Naive thymus-derived CD4-positive, alpha-beta T cell (primary cell): ENCODE results near the gene DYNC1I1. TPM values are rescaled to one million over a fixed set of nuclear protein-coding genes. Genes with fewer than 3 reads are reported as not detected.

Experiments
- ATAC-seq: fragments of 150-1000 bp; cut with Tn5 transposase; 2 replicates; pipeline ENCODE4 v1.10.0; 2021; ENCODE audit warnings: mild to moderate bottlenecking, moderate library complexity
- CTCF ChIA-PET: fragments of 350-600 bp; sonication (Branson Sonifier 250); formaldehyde crosslinking; loops from one replicate; lab custom pipeline; 2021; ENCODE audit warnings: antibody characterized with exemption; lab: Charles Lee
- POLR2A ChIA-PET: fragments of 350-600 bp; sonication (Branson Sonifier 250); formaldehyde crosslinking; loops from one replicate; lab custom pipeline; 2021; ENCODE audit warnings: antibody characterized with exemption, inconsistent platforms; lab: Charles Lee
- DNase-seq, 9 donors: peaks; one replicate each; pipeline versions ENCODE4 v3.0.0 to v3.0.0-alpha.2; 2020 to 2022; ENCODE audit warnings: mixed read lengths in 1 of 9
- H3K27ac ChIP-seq: one replicate; pipeline ENCODE4 v1.7.0; 2013; ENCODE audit warnings: mild to moderate bottlenecking, low read depth, low read length, moderate library complexity
- H3K27me3 ChIP-seq, 2 donors: one replicate each; pipeline ENCODE4 v1.7.0; 2013; ENCODE audit warnings: low read length in 2 of 2, mild to moderate bottlenecking in 2 of 2, moderate library complexity in 2 of 2; ENCODE audit not compliant: control insufficient read depth in 2 of 2, insufficient read depth in 2 of 2
- H3K36me3 ChIP-seq, 3 experiments: 1 replicate in 2 of 3; 2 replicates in 1 of 3; pipeline ENCODE4 v1.7.0; 2013; ENCODE audit warnings: low read length in 3 of 3, mild to moderate bottlenecking in 3 of 3, moderate library complexity in 1 of 3; ENCODE audit not compliant: insufficient read depth in 3 of 3, control insufficient read depth in 2 of 3
- H3K4me1 ChIP-seq, 2 donors: one replicate each; pipeline ENCODE4 v1.7.0; 2013; ENCODE audit warnings: low read length in 2 of 2, mild to moderate bottlenecking in 2 of 2, moderate library complexity in 1 of 2; ENCODE audit not compliant: control insufficient read depth in 2 of 2, insufficient read depth in 2 of 2
- H3K4me3 ChIP-seq: 2 replicates; pipeline ENCODE4 v1.7.0; 2013; ENCODE audit warnings: mild to moderate bottlenecking, low read length
- H3K9me3 ChIP-seq, 3 experiments: 1 replicate in 2 of 3; 2 replicates in 1 of 3; pipeline ENCODE4 v1.7.0; 2013; ENCODE audit warnings: low read length in 3 of 3; ENCODE audit not compliant: control insufficient read depth in 2 of 3
- H3K27ac Mint-ChIP-seq, 9 donors: one replicate each; pipeline ENCODE4 v1.8.0; 2020 to 2022; ENCODE audit warnings: mixed read lengths in 9 of 9, mild to moderate bottlenecking in 8 of 9, moderate library complexity in 5 of 9, inconsistent platforms in 2 of 9
- H3K27me3 Mint-ChIP-seq, 5 donors: one replicate each; pipeline ENCODE4 v1.8.0; 2021 to 2022; ENCODE audit warnings: mixed read lengths in 5 of 5, mild to moderate bottlenecking in 1 of 5
- H3K36me3 Mint-ChIP-seq, 5 donors: one replicate each; pipeline ENCODE4 v1.8.0; 2020 to 2022; ENCODE audit warnings: mixed read lengths in 5 of 5, mild to moderate bottlenecking in 3 of 5, inconsistent platforms in 1 of 5
- H3K4me1 Mint-ChIP-seq, 7 donors: one replicate each; pipeline ENCODE4 v1.8.0; 2020 to 2022; ENCODE audit warnings: mixed read lengths in 7 of 7, mild to moderate bottlenecking in 3 of 7, inconsistent platforms in 1 of 7
- H3K4me3 Mint-ChIP-seq, 10 donors: one replicate each; pipeline ENCODE4 v1.8.0; 2020 to 2022; ENCODE audit warnings: mild to moderate bottlenecking in 10 of 10, mixed read lengths in 10 of 10, moderate library complexity in 6 of 10, inconsistent platforms in 2 of 10
- H3K9me3 Mint-ChIP-seq, 11 donors: one replicate each; pipeline ENCODE4 v1.8.0; 2020 to 2022; ENCODE audit warnings: mixed read lengths in 11 of 11, mild to moderate bottlenecking in 4 of 11, inconsistent platforms in 1 of 11, moderate library complexity in 1 of 11
- intact Hi-C, 2 donors: fragments of 100-400 bp; cut with micrococcal nuclease; formaldehyde crosslinking; loops; one replicate each; pipeline ENCODE4 v1.15.1; 2023
- polyA plus RNA-seq, 2 donors: library from polyadenylated mRNA; unstranded; fragments of 300-500 nt; fragmentation: Illumina TruSeq; gene quantifications; one replicate each; pipeline ENCODE4 v1.2.3, GENCODE V29; 2021
- total RNA-seq, 6 experiments: library from RNA in 5 of 6; stranded (reverse) in 5 of 6; gene quantifications; 1 replicate in 5 of 6; 2 replicates in 1 of 6; pipeline ENCODE4 v1.2.3 and lab custom pipeline; 2021 to 2026

Gene DYNC1I1
- total RNA-seq (under 1 TPM in 1 of 5 experiments, not detected in 4; 0.61 TPM), polyA plus RNA-seq (not detected), total RNA-seq (lab: John Stamatoyannopoulos, UW) (not detected)

DNA sequence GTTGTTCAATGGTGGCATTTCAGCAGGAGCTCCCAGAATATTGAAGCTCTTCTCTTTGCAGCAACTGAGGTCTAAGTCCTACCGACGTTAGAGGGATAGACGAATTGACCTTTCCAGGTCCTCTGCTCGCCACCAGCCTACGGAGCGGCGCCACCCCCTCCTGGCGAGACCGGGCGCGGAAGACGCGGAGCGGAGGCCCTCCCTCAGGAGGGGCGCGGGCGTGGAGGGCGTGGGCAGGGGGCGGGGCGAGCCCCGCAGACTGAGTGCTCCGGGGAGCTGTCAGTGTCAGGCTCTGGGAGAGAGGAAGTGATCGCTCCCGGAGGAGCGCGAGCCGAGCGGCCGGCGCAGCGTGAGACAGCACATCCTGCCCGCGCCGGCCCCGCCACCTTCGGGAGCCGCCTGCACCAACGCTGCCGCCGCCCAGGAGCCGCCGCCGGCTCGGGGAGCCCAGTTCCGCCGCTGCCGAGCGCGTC lies at the start of gene DYNC1I1:
Gene DYNC1I1, plus strand, starts transcription at position 257 of the 473 bp plus-strand sequence. CDS start 32,176 bp downstream, outside the sequence.
- DNase-seq (peak in 3 of 9 donors; percentile 5 to 42 (median 14)), ATAC-seq (peak; percentile 67)
- peaks cover 0 to 5% of the 10 kb centered on the region in 2 donors for H3K27me3 ChIP-seq
- H3K27ac ChIP-seq = no peak within 1 kb of the TSS
- peaks cover 0 to 9% (median 0%) of the 10 kb centered on the region in 11 donors for H3K9me3 Mint-ChIP-seq
- peaks cover 0 to 5% (median 0%) of the 10 kb centered on the region in 5 donors for H3K36me3 Mint-ChIP-seq
- no peaks in the 10 kb centered on the region for H3K36me3 ChIP-seq
- H3K4me3 Mint-ChIP-seq = peak within 1 kb of the TSS; percentile 35 to 83 (median 67)
- CTCF ChIA-PET = no interaction called here
- no peaks in the 10 kb centered on the region for H3K4me1 ChIP-seq
- no peak within 1 kb of the TSS for H3K27ac Mint-ChIP-seq
- no peak within 1 kb of the TSS for H3K4me3 ChIP-seq
- H3K9me3 ChIP-seq = no peaks in the 10 kb centered on the region
- intact Hi-C loops = no loop called here
- POLR2A ChIA-PET = no interaction called here
- peaks cover 35 to 52% (median 42%) of the 10 kb centered on the region in 5 donors for H3K27me3 Mint-ChIP-seq
- H3K4me1 Mint-ChIP-seq = peaks cover 0 to 16% (median 3%) of the 10 kb centered on the region in 7 donors

DNA sequence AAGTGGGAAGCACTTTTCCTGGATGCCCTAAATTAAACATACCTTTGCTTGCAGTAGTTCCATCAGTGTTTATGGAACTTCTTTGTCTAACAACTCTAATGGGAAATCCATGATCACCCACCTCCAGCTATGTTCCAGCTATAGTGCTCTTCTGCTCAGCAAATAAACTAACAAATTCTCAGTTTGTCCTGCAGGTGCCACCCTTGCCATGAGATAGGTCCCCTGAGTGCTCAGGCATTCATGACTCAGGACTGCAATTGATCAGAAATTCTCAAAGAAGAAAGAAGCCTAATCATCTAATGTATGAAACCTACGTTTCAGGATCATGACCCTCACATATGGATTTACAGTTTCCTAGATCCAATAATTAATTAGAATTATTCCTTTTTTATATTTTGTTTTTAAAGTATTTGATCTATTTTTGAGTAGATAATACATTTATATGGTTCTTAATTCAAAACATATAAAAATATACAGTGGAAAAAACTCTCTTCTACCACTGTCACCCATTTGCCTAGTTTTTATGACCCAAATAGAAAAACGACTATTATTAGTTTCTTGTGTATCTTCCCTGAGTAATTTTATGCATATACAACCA lies 48.7 kb upstream of the DYNC1I1 start:
- POLR2A ChIA-PET = no interaction called here

DNA sequence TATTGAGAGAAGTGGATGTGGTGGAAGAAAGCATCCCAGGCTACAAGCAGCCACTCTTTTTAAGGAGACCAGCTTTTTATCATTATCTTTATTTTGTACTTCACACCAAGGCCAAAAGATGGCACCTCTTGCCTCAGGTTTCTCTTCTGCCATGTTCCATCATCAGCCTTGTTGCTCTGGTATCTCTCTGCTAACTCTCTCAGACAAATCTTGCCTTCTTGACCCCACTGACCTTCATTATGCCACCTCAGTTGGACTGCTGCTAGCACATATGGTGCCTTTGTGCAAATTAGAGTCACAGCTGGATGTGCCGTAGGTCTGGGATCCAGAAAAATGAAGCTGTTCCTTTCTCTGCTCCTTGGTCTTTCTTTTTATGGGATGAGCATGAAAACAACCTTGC lies 47.1 kb upstream of the DYNC1I1 start:
- POLR2A ChIA-PET = no interaction called here
- Mint-ChIP-seq H3K27me3 (peaks cover 0 to 10% (median 6%) of the 10 kb centered on the region in 5 donors), H3K36me3 (no peaks in the 10 kb centered on the region), H3K4me3 (no peak overlapping the region), H3K27ac (no peak overlapping the region), H3K9me3 (peaks cover 0 to 2% (median 0%) of the 10 kb centered on the region in 11 donors), H3K4me1 (peaks cover 0 to 1% (median 0%) of the 10 kb centered on the region in 7 donors)
- intact Hi-C loops = no loop called here
- DNase-seq = no peak
- Histone ChIP-seq H3K27ac (no peak overlapping the region), H3K27me3 (no peaks in the 10 kb centered on the region), H3K9me3 (no peaks in the 10 kb centered on the region), H3K4me1 (no peaks in the 10 kb centered on the region), H3K36me3 (no peaks in the 10 kb centered on the region), H3K4me3 (no peak overlapping the region)
- ATAC-seq = no peak
- CTCF ChIA-PET = no interaction called here

More for the DNA sequence above, 48.7 kb upstream of the DYNC1I1 start:
- no peak overlapping the region for H3K27ac Mint-ChIP-seq
- Histone ChIP-seq H3K36me3 (no peaks in the 10 kb centered on the region), H3K4me3 (no peak overlapping the region), H3K27me3 (no peaks in the 10 kb centered on the region), H3K4me1 (no peaks in the 10 kb centered on the region), H3K27ac (no peak overlapping the region), H3K9me3 (no peaks in the 10 kb centered on the region)
- DNase-seq = no peak
- peaks cover 0 to 1% (median 0%) of the 10 kb centered on the region in 7 donors for H3K4me1 Mint-ChIP-seq
- CTCF ChIA-PET = no interaction called here
- no peak overlapping the region for H3K4me3 Mint-ChIP-seq
- no peaks in the 10 kb centered on the region for H3K36me3 Mint-ChIP-seq
- no peak for ATAC-seq
- H3K27me3 Mint-ChIP-seq = peaks cover 0 to 10% (median 6%) of the 10 kb centered on the region in 5 donors
- intact Hi-C loops = loop anchor here in 1 of 2 donors (2.0 kb wide), 1 partner anchor 147 kb away; no protein-coding TSS in a partner anchor
- peaks cover 0 to 2% (median 0%) of the 10 kb centered on the region in 11 donors for H3K9me3 Mint-ChIP-seq

DNA sequence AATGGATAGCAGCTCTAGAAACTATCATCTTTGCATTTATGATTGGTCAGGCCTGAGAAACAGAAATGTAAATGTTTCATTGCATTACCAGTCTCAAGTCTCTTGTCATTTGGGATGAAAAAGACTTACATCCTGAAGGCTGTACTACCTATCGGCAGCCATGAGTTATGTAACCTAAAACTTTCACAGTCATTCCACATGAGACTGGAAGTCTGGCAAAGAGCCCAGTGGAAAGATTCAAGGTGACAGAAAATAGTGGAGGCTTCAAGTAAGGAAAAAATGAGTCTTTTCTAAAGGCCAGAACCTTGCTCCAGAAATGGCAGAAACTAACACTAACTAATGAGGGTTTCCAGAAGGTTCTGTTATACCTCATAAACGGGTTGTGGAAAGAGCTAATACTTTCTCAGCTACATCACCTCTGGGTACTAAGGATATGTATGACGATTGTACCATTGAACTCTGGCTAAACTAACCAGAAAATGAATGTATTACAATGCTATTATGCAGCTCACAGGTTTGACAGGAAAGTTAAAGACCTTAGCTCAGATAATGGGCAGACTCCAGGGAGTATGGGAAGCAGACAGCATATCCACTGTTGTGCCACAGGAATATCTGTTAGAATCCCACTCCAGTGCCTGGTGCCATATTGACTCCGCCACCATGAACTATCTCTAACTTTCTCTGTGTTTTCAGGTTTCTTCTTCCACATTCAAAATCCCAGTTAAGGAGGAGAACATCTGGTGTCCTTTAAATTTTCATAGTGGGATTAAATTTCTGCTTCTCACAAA lies 41.7 kb upstream of the DYNC1I1 start:
- Histone ChIP-seq H3K27ac (no peak overlapping the region), H3K27me3 (no peaks in the 10 kb centered on the region), H3K36me3 (no peaks in the 10 kb centered on the region), H3K4me1 (no peaks in the 10 kb centered on the region), H3K9me3 (no peaks in the 10 kb centered on the region), H3K4me3 (no peak overlapping the region)
- Mint-ChIP-seq H3K36me3 (no peaks in the 10 kb centered on the region), H3K9me3 (peaks cover 0 to 4% (median 0%) of the 10 kb centered on the region in 11 donors), H3K27ac (no peak overlapping the region), H3K27me3 (peaks cover 0 to 7% (median 4%) of the 10 kb centered on the region in 5 donors), H3K4me3 (no peak overlapping the region), H3K4me1 (peaks cover 0 to 4% (median 0%) of the 10 kb centered on the region in 7 donors)
- CTCF ChIA-PET = no interaction called here
- intact Hi-C loops = no loop called here
- ATAC-seq = no peak
- POLR2A ChIA-PET = no interaction called here
- DNase-seq = no peak

DNA sequence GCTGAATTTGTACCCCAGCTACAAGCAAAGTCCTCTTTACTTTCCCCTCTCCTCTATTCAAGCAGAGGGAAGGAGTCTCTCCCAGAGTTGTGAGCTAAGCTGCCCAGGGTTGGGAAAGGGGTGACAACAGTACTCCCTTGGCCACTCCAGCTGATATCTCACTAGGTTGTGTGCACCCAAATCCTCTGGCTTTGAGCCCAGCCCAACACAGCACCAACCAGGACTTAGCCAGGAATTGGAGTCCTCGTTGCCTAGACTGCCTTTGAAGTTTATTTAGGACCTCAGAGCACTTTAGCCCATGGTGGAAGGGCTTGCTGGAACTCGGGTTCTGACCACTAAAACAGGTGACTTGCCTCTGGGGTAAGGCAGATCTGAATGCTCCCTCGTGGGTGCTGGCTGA lies 35.7 kb upstream of the DYNC1I1 start:
- H3K4me3 Mint-ChIP-seq = no peak overlapping the region
- H3K27me3 Mint-ChIP-seq = peaks cover 0 to 15% (median 3%) of the 10 kb centered on the region in 5 donors
- no peak overlapping the region for H3K27ac Mint-ChIP-seq
- Histone ChIP-seq H3K4me1 (no peaks in the 10 kb centered on the region), H3K9me3 (no peaks in the 10 kb centered on the region), H3K36me3 (no peaks in the 10 kb centered on the region), H3K27me3 (no peaks in the 10 kb centered on the region), H3K4me3 (no peak overlapping the region), H3K27ac (no peak overlapping the region)
- DNase-seq (no peak), ATAC-seq (no peak)
- ChIA-PET CTCF (no interaction called here), POLR2A (no interaction called here)
- peaks cover 0 to 6% (median 0%) of the 10 kb centered on the region in 11 donors for H3K9me3 Mint-ChIP-seq
- H3K4me1 Mint-ChIP-seq = peaks cover 0 to 2% (median 0%) of the 10 kb centered on the region in 7 donors
- intact Hi-C loops = no loop called here
- no peaks in the 10 kb centered on the region for H3K36me3 Mint-ChIP-seq

DNA sequence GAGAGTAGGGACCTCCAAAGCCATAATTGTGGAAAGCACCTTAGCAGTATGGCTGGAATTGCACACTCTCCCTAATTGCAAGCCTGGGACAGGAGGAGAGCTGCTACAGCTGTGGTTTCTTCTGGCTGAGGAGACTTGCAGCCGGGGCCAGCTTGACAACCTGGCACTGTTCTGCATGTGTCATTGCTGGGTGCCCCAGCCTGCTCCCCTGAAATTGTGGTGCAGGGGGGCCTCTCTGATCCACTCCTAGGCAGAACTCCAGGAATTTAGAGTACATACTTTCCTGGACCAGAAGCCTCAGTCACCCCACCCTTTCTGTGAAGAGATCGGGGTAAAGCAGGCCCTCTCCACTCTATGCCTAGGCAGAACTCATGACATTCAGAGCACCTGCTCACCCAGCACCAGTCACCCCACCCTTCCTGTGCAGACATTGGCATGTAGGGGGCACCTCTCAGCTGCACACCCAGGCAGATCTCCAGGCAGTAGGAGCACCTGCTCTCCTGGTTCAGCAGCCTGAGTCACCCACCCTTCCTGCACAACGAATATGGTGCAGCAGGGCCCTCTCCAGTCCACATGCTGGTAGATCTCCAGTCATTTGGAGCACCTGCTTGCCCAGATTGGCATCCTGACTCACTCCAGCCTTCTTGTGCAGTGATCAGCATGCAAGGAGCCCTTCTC lies 34.4 kb upstream of the DYNC1I1 start:
- no peak overlapping the region for H3K4me3 Mint-ChIP-seq
- no peaks in the 10 kb centered on the region for H3K36me3 ChIP-seq
- no peaks in the 10 kb centered on the region for H3K27me3 ChIP-seq
- intact Hi-C loops = no loop called here
- no peaks in the 10 kb centered on the region for H3K36me3 Mint-ChIP-seq
- H3K4me3 ChIP-seq = no peak overlapping the region
- CTCF ChIA-PET = no interaction called here
- H3K27ac ChIP-seq = no peak overlapping the region
- peaks cover 0 to 10% (median 3%) of the 10 kb centered on the region in 5 donors for H3K27me3 Mint-ChIP-seq
- peaks cover 0 to 6% (median 0%) of the 10 kb centered on the region in 11 donors for H3K9me3 Mint-ChIP-seq
- H3K9me3 ChIP-seq = no peaks in the 10 kb centered on the region
- H3K27ac Mint-ChIP-seq = peak overlapping the region in 1 of 9 donors; percentile 12
- peaks cover 0 to 2% (median 0%) of the 10 kb centered on the region in 7 donors for H3K4me1 Mint-ChIP-seq
- ATAC-seq (no peak), DNase-seq (no peak)
- POLR2A ChIA-PET = no interaction called here
- no peaks in the 10 kb centered on the region for H3K4me1 ChIP-seq
